Measurements from ENCODE around the gene MMP15.
"Not testable (repeated sequence)": the region's sequence is repeated elsewhere in the genome, so short reads cannot be mapped to it uniquely, and the experiment has no call there.

MMP15 gene

GRCh38 chr16:57997176-57997527 is 28.4 kb upstream of the MMP15 start:
- no peak for DNase-seq

DNA sequence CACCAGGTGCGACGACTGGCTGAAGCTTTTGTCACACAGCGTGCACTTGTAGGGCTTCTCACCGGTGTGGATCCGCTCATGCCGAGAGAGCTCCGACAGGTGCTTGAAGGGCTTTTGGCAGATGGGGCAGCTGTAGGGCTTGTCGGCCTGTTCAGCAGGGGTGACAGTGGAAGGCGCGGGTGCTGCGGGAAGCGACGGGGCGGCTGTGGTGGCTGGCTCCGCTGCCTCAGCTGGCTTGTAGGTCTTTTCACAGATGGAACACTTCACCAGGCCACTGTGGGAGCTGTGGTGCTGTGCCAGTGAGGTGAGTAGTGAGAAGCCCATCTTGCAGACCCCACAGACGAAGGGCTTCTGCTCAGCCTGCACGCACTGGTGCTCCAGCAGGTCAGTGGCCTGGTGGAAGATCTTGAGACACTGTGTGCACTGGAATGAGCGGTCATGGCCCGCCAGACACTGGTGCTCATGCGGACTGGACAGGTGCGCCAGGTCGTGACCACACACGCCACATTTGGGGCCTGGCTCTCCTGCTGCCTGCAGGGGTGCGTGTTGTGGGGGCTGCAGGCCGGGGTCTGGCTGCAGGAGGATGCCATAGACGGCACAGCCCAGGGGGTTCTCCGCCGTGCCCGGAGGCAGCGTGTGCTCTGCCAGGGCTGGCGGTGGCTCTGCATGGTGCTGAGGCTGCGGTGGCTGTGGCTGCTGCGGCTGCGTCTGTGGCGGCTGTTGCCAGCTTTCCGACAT is 27.9 kb upstream of the MMP15 start:
- no peak for DNase-seq

DNA sequence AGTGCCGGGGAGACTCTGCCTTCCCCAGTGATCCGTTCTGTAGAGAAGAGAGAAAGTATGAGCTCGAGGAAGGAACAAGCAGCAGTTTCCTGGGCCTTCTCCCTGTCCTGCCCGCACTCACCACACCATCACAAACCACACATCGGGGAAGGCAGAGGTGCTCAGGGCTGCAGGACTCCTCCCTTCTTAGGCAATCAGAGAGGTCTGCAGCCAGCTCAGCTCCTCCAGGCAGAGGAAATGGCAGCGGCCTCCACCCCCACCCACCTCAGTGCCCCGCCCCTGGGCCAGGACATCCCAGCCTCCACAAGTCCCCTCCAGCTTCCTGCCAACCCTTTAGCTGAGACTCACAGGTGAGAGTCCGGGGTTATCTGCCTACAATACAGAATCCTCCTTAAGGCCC is 27.1 kb upstream of the MMP15 start:
- DNase-seq, result peak; percentile 56

DNA sequence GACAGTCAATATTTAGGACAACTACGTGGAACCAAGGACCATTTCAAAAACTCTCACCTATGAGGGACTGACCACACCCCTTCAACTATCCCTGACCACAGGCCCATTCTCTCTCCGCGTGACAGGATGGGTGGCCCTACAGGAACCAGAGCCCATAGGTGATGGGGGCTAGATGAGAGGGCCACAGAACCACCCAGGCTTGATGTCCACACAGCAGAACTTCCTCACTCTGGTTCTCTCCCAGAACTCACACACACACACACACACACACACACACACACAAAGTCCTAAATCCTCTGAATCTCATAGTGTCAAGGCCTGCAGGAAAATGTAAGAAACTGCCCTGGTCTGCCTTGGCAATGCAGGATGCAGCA is 26.6 kb upstream of the MMP15 start:
- DNase-seq, result no peak

GRCh38 chr16:57999366-57999970 is 26.1 kb upstream of the MMP15 start:
- peak; percentile 36 for DNase-seq

- DNase-seq, result peak; percentile 15
These were observed 25.4 kb upstream of the MMP15 start, which contains the start of gene ZNF319 for GRCh38 chr16:57999971-58000705. Gene ZNF319, minus strand, starts transcription at chr16:58000672. Its CDS starts 2,407 bp downstream, at chr16:57998265.

GRCh38 chr16:58000706-58001676 is 24.6 kb upstream of the MMP15 start, which contains the start of gene USB1:
Gene USB1, plus strand, starts transcription at chr16:58001407. Its CDS starts 77 bp downstream, at chr16:58001484.
- DNase-seq, result peak; percentile 79

- no peak for DNase-seq
These were observed 23.7 kb upstream of the MMP15 start for GRCh38 chr16:58001781-58002415.

GRCh38 chr16:58002416-58002800 is 23.1 kb upstream of the MMP15 start:
- no peak for DNase-seq

DNA sequence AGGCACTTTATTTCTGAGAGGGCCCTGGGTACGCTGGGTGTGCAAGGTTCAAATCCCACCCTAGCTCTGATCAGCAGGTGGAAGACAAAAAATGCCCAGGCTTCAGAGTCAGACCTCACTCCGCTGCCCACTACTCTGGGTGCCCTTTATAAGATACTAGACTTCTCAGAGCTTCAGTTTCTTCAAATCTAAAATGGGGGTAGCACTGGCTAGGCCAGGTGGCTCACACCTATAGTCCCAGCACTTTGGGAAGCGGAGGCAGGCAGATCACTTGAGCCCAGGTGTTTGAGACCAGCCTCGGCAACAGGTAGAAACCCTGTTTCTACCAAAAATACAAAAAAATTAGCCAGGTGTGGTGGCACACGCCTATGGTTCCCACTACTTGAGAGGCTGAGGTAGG is 22.6 kb upstream of the MMP15 start:
- DNase-seq, result no peak

GRCh38 chr16:58004736-58005135 is 20.8 kb upstream of the MMP15 start:
- DNase-seq, result not testable (repeated sequence)

- DNase-seq, result no peak
These were observed 15.6 kb upstream of the MMP15 start for GRCh38 chr16:58009856-58010416.

DNA sequence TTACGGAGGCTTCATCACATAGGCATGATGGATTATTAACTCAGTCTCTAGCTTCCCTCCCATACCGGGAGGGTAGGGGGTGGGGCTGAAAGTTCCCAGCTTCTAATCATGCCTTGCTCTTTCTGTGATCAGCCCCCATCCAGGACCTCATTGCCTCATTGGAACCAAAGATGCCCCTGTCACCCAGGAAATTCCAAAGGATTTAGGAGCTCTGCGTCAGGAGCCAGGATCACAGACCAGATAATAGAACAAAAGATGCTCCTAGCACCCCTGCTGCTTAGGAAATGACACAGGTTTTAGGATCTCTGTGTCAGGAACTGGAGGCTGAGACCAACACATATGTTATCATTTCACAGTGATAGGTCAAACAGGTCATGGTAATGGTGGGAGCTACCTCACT is 14.7 kb upstream of the MMP15 start:
- DNase-seq, result no peak

DNA sequence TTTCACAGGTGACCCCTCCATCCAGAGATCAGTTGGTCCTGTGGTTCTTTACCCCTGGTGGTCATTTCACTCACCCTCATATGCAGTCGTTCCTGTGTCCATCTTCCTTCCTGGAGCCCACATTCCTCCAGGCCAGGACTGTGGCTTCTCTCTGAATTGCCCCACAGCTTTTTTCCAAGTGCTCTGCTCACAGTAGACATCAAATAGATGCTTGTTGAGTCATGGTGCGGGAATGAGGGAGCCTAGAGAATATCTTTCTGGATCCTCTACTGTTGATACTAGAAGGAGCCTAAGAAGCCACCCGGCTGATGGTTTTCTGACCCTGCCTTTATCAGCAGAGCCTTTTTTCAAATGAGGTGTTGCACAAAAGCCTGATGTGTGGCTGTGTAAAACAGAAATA is 13.9 kb upstream of the MMP15 start:
- DNase-seq, result no peak

GRCh38 chr16:58012481-58012880 is 13.1 kb upstream of the MMP15 start:
- no peak for DNase-seq

- DNase-seq, result no peak
These were observed 12.2 kb upstream of the MMP15 start for GRCh38 chr16:58013201-58013956.

GRCh38 chr16:58016840-58017446 is 8.6 kb upstream of the MMP15 start:
- DNase-seq, result no peak

- no peak for DNase-seq
These were observed 6.8 kb upstream of the MMP15 start for GRCh38 chr16:58018803-58019202.

- DNase-seq, result no peak
These were observed 5.6 kb upstream of the MMP15 start for GRCh38 chr16:58019866-58020538.

Data from stimulated activated CD4-positive, alpha-beta T cell treated with anti-CD3 and anti-CD28 coated beads, Interleukin-4, amount 100 ng/mL, for 24 hours (primary cell).